Neural progenitor cell (in vitro differentiated cells): ENCODE measurements around the gene CTDP1. TPM values are rescaled to one million over a fixed set of nuclear protein-coding genes. Genes with fewer than 3 reads are reported as not detected.

Experiments used
- DNase-seq: peaks from one replicate; pipeline ENCODE4 v3.0.0-alpha.2; 2016; ENCODE audit warnings: low spot score
- H2AFZ ChIP-seq: fragments of 200-600 bp; sonication (generic); replicated peaks from 2 replicates; pipeline ENCODE4 v1.6.1; 2016; ENCODE audit warnings: antibody characterized with exemption
- H3F3A ChIP-seq: fragments of 200-600 bp; sonication (generic); 2 replicates; pipeline ENCODE4 v1.6.1; 2016; ENCODE audit warnings: antibody characterized with exemption, low read depth
- H3K27ac ChIP-seq: fragments of 200-600 bp; sonication (generic); 2 replicates; pipeline ENCODE4 v1.5.1; 2016; ENCODE audit warnings: mild to moderate bottlenecking
- H3K27me3 ChIP-seq: fragments of 200-600 bp; sonication (generic); 2 replicates; pipeline ENCODE4 v1.6.1; 2016; ENCODE audit warnings: mild to moderate bottlenecking, moderate library complexity
- H3K36me3 ChIP-seq: fragments of 200-600 bp; sonication (generic); 2 replicates; pipeline ENCODE4 v1.5.1; 2016
- H3K4me1 ChIP-seq: fragments of 200-600 bp; sonication (generic); 2 replicates; pipeline ENCODE4 v1.6.1; 2016; ENCODE audit warnings: mixed run types
- H3K4me2 ChIP-seq: fragments of 200-600 bp; sonication (generic); 2 replicates; pipeline ENCODE4 v1.6.1; 2016
- H3K4me3 ChIP-seq: fragments of 200-600 bp; sonication (generic); 2 replicates; pipeline ENCODE4 v1.5.1; 2016
- H3K79me2 ChIP-seq: fragments of 200-600 bp; sonication (generic); 2 replicates; pipeline ENCODE4 v1.6.1; 2016; ENCODE audit warnings: low read depth
- H3K9ac ChIP-seq: fragments of 200-600 bp; sonication (generic); 2 replicates; pipeline ENCODE4 v1.6.1; 2016
- H3K9me3 ChIP-seq: fragments of 200-600 bp; sonication (generic); 2 replicates; pipeline ENCODE4 v1.5.1; 2016; ENCODE audit warnings: low read depth
- H4K20me1 ChIP-seq: fragments of 200-600 bp; sonication (generic); 2 replicates; pipeline ENCODE4 v1.6.1; 2016; ENCODE audit warnings: low read depth
- H3K27ac Mint-ChIP-seq: 3 replicates; pipeline ENCODE4 v1.8.0; 2021; ENCODE audit warnings: mixed read lengths
- H3K27me3 Mint-ChIP-seq: 2 replicates; pipeline ENCODE4 v1.8.0; 2022; ENCODE audit warnings: low read depth, mild to moderate bottlenecking, inconsistent platforms, moderate library complexity, mixed read lengths; ENCODE audit not compliant: insufficient read depth
- H3K36me3 Mint-ChIP-seq: 3 replicates; pipeline ENCODE4 v1.8.0; 2021; ENCODE audit warnings: mixed read lengths
- H3K4me1 Mint-ChIP-seq: 3 replicates; pipeline ENCODE4 v1.8.0; 2021; ENCODE audit warnings: mixed read lengths
- H3K4me3 Mint-ChIP-seq: 3 replicates; pipeline ENCODE4 v1.8.0; 2021; ENCODE audit warnings: mild to moderate bottlenecking, moderate library complexity, mixed read lengths
- H3K9me3 Mint-ChIP-seq: 3 replicates; pipeline ENCODE4 v1.8.0; 2020; ENCODE audit warnings: mixed read lengths
- CTCF ChIP-seq: fragments of 200-600 bp; sonication (generic); IDR thresholded peaks from 2 replicates; pipeline ENCODE4 v1.5.1; 2017; ENCODE audit warnings: antibody characterized with exemption, mild to moderate bottlenecking
- EZH2 ChIP-seq: fragments of 200-600 bp; sonication (generic); IDR thresholded peaks from 2 replicates; pipeline ENCODE4 v1.6.1; 2017; ENCODE audit warnings: antibody characterized with exemption, mild to moderate bottlenecking, moderate library complexity
- EZH2phosphoT487 ChIP-seq: fragments of 200-600 bp; sonication (generic); IDR thresholded peaks from 2 replicates; pipeline ENCODE4 v1.6.1; 2017; ENCODE audit warnings: antibody characterized with exemption
- total RNA-seq: library from RNA; depleted of rRNA; stranded (reverse); fragments of >200 nt; gene quantifications from 2 replicates; pipeline ENCODE4 v1.2.3, GENCODE V29; 2015; ENCODE audit warnings: low replicate concordance

The CTDP1 gene
- total RNA-seq, 1 donor from 2014 or later: 11.8 TPM

DNA sequence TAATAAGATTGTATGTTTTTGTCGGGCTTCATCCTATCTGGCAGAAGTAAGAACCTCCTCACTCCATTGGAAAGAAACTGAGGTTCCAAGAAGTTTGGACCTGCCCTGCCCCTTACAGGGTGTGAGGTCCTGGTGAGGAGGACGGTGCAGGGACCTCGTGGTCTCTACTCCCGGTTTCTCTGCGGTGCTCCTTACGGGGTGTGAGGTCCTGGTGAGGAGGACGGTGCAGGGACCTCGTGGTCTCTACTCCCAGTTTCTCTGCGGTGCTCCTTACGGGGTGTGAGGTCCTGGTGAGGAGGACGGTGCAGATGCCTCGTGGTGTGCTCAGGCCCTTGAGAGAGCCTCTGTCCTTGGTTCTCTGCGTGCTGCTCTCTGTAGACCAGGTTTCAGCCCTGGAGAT lies 5.2 kb downstream of the CTDP1 start:
- Histone ChIP-seq H3K79me2 (peaks cover 90% of the 10 kb centered on the region), H2AFZ (no peak overlapping the region), H3K9ac (no peak overlapping the region), H3K9me3 (no peaks in the 10 kb centered on the region), H3K4me1 (peaks cover 7% of the 10 kb centered on the region), H3F3A (no peaks in the 10 kb centered on the region), H3K4me3 (no peak overlapping the region), H3K27ac (no peak overlapping the region), H3K27me3 (no peaks in the 10 kb centered on the region), H3K36me3 (no peaks in the 10 kb centered on the region), H3K4me2 (no peak overlapping the region), H4K20me1 (peaks cover 51% of the 10 kb centered on the region)
- Mint-ChIP-seq H3K36me3 (peaks cover 4% of the 10 kb centered on the region), H3K27me3 (peaks cover 4% of the 10 kb centered on the region), H3K27ac (no peak overlapping the region), H3K4me1 (peaks cover 14% of the 10 kb centered on the region), H3K4me3 (no peak overlapping the region), H3K9me3 (peaks cover 2% of the 10 kb centered on the region)
- TF ChIP-seq EZH2phosphoT487: no peak
- TF ChIP-seq CTCF: no peak
- TF ChIP-seq EZH2: no peak
- no peak for DNase-seq

GRCh38 chr18:79685281-79685680 lies 5.7 kb downstream of the CTDP1 start:
- no peaks in the 10 kb centered on the region for H3K36me3 ChIP-seq
- no peak for TF ChIP-seq EZH2phosphoT487
- no peak for TF ChIP-seq EZH2
- TF ChIP-seq CTCF: no peak
- H3K4me3 Mint-ChIP-seq: no peak overlapping the region
- H3K36me3 Mint-ChIP-seq: peaks cover 4% of the 10 kb centered on the region
- H3K4me1 ChIP-seq: peaks cover 7% of the 10 kb centered on the region
- H3K27ac Mint-ChIP-seq: no peak overlapping the region
- H3K27me3 Mint-ChIP-seq: peaks cover 4% of the 10 kb centered on the region
- DNase-seq: no peak
- no peak overlapping the region for H3K4me2 ChIP-seq
- H3K9me3 ChIP-seq: no peaks in the 10 kb centered on the region
- peaks cover 54% of the 10 kb centered on the region for H4K20me1 ChIP-seq
- H3K4me3 ChIP-seq: no peak overlapping the region
- no peaks in the 10 kb centered on the region for H3F3A ChIP-seq
- peaks cover 15% of the 10 kb centered on the region for H3K4me1 Mint-ChIP-seq
- H2AFZ ChIP-seq: no peak overlapping the region
- no peak overlapping the region for H3K27ac ChIP-seq
- H3K79me2 ChIP-seq: peaks cover 91% of the 10 kb centered on the region
- peaks cover 2% of the 10 kb centered on the region for H3K9me3 Mint-ChIP-seq
- H3K9ac ChIP-seq: no peak overlapping the region
- no peaks in the 10 kb centered on the region for H3K27me3 ChIP-seq

DNA sequence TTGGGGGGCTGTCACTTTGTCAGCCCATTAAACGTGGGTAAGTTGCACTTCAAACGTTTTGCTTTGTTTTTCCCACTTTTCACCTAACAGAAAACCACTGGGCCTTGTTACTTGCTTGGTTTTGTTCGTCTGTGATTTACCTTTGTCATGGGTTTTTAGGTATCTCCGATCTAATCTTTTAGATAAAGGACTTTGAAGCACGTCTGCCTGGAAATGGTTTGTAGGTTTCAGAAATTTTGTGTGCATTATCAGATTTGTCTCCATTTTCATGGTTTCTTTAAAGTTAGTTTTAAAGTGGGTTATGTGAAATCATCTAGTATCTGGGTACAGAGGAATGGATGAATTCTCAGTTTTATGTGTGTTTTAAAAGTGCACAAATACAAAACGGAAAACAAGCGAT lies 6.4 kb downstream of the CTDP1 start:
- Histone ChIP-seq H3K4me1 (peaks cover 1% of the 10 kb centered on the region), H3F3A (no peaks in the 10 kb centered on the region), H3K79me2 (peaks cover 91% of the 10 kb centered on the region), H3K4me2 (no peak overlapping the region), H3K27me3 (no peaks in the 10 kb centered on the region), H2AFZ (no peak overlapping the region), H3K9ac (no peak overlapping the region), H4K20me1 (peaks cover 54% of the 10 kb centered on the region), H3K9me3 (no peaks in the 10 kb centered on the region), H3K36me3 (no peaks in the 10 kb centered on the region), H3K4me3 (no peak overlapping the region), H3K27ac (no peak overlapping the region)
- no peak for DNase-seq
- Mint-ChIP-seq H3K27me3 (no peaks in the 10 kb centered on the region), H3K4me3 (no peak overlapping the region), H3K9me3 (peaks cover 2% of the 10 kb centered on the region), H3K36me3 (peaks cover 4% of the 10 kb centered on the region), H3K27ac (no peak overlapping the region), H3K4me1 (peaks cover 12% of the 10 kb centered on the region)
- TF ChIP-seq EZH2phosphoT487 (no peak), EZH2 (no peak), CTCF (no peak)
